IMR-90 (cell line): Measurements from ENCODE around the gene MCF2L2. TPM values are rescaled to one million over a fixed set of nuclear protein-coding genes. Genes with fewer than 3 reads are reported as not detected.

ENCODE experiments used
- ATAC-seq: fragments of 200-7000 bp; cut with Tn5 transposase; 2 replicates; pipeline ENCODE4 v1.9.1; 2020; ENCODE audit warnings: low read depth, mild to moderate bottlenecking, moderate library complexity
- BruUV-seq: library from RNA; stranded (reverse); fragments of 400-500 nt; replicated peaks from 2 replicates; lab custom pipeline; 2021; lab: Mats Ljungman, UMichigan
- CTCF ChIA-PET: fragments of 300-600 bp; formaldehyde crosslinking; extraction: SDS; loops from one replicate; lab custom pipeline; 2021; ENCODE audit warnings: antibody characterized with exemption; lab: Yijun Ruan, JAX
- POLR2A ChIA-PET: fragments of 300-600 bp; sonication (Branson Sonifier 250); formaldehyde crosslinking; loops from one replicate; lab custom pipeline; 2022; ENCODE audit warnings: antibody characterized with exemption; ENCODE audit not compliant: unreplicated experiment; lab: Charles Lee
- DNase-seq: peaks from one replicate; pipeline ENCODE4 v3.0.0; 2013
- H2AFZ ChIP-seq: replicated peaks from 2 replicates; pipeline ENCODE3; 2013; ENCODE audit warnings: low read length, mild to moderate bottlenecking; ENCODE audit not compliant: poor library complexity
- H2AK5ac ChIP-seq: 2 replicates; pipeline ENCODE4 v1.6.1; 2013; ENCODE audit warnings: low read depth, low read length, inconsistent platforms
- H2AK9ac ChIP-seq: replicated peaks from 2 replicates; pipeline ENCODE3; 2013; ENCODE audit warnings: mild to moderate bottlenecking, low read depth, low read length, moderate library complexity; ENCODE audit not compliant: poor library complexity
- H2BK120ac ChIP-seq: 2 replicates; pipeline ENCODE4 v1.6.1; 2013; ENCODE audit warnings: low read depth, low read length, inconsistent platforms
- H2BK15ac ChIP-seq: 3 replicates; pipeline ENCODE4 v1.6.1; 2013; ENCODE audit warnings: low read depth, low read length, inconsistent platforms
- H2BK20ac ChIP-seq: 2 replicates; pipeline ENCODE4 v1.6.1; 2013; ENCODE audit warnings: low read depth, mild to moderate bottlenecking, inconsistent platforms, low read length, moderate library complexity
- H2BK5ac ChIP-seq: 2 replicates; pipeline ENCODE4 v1.6.1; 2013; ENCODE audit warnings: mild to moderate bottlenecking, low read depth, low read length, inconsistent platforms; ENCODE audit not compliant: poor library complexity, severe bottlenecking
- H3K14ac ChIP-seq: replicated peaks from 2 replicates; pipeline ENCODE4 v1.6.1; 2013; ENCODE audit warnings: low read depth, low read length, inconsistent platforms
- H3K18ac ChIP-seq: 2 replicates; pipeline ENCODE4 v1.6.1; 2013; ENCODE audit warnings: low read depth, low read length, control low read depth
- H3K23ac ChIP-seq: 2 replicates; pipeline ENCODE4 v1.6.1; 2013; ENCODE audit warnings: low read depth, low read length, inconsistent platforms
- H3K27ac ChIP-seq: 2 replicates; pipeline ENCODE4 v1.5.1; 2013; ENCODE audit warnings: mild to moderate bottlenecking, control low read depth, low read length; ENCODE audit not compliant: insufficient read depth
- H3K27me3 ChIP-seq: 2 replicates; pipeline ENCODE4 v1.6.1; 2013; ENCODE audit warnings: low read length; ENCODE audit not compliant: control insufficient read depth, insufficient read depth
- H3K36me3 ChIP-seq: 2 replicates; pipeline ENCODE4 v1.6.1; 2013; ENCODE audit warnings: low read length, mixed read lengths; ENCODE audit not compliant: control insufficient read depth, insufficient read depth
- H3K4ac ChIP-seq: 2 replicates; pipeline ENCODE4 v1.6.1; 2013; ENCODE audit warnings: low read depth, low read length, inconsistent platforms
- H3K4me1 ChIP-seq: 2 replicates; pipeline ENCODE4 v1.6.1; 2013; ENCODE audit warnings: low read length, mixed read lengths; ENCODE audit not compliant: control insufficient read depth, insufficient read depth
- H3K4me2 ChIP-seq: 2 replicates; pipeline ENCODE4 v1.6.1; 2013; ENCODE audit warnings: low read depth, mild to moderate bottlenecking, control low read depth, low read length, moderate library complexity
- H3K4me3 ChIP-seq: 2 replicates; pipeline ENCODE4 v1.5.1; 2013; ENCODE audit warnings: low read depth, mild to moderate bottlenecking, control low read depth, low read length, moderate library complexity; ENCODE audit not compliant: insufficient read depth
- H3K56ac ChIP-seq: 2 replicates; pipeline ENCODE4 v1.6.1; 2013; ENCODE audit warnings: low read length, inconsistent platforms; ENCODE audit not compliant: insufficient read depth; ENCODE audit errors: extremely low read depth
- H3K79me1 ChIP-seq, 2 experiments: 2 replicates each; pipeline ENCODE4 v1.6.1; 2013; ENCODE audit warnings: low read length in 2 of 2, inconsistent platforms in 1 of 2, low read depth in 1 of 2
- H3K9ac ChIP-seq: 2 replicates; pipeline ENCODE4 v1.6.1; 2013; ENCODE audit warnings: low read depth, low read length, control low read depth
- H3K9me1 ChIP-seq: 2 replicates; pipeline ENCODE4 v1.6.1; 2013; ENCODE audit warnings: low read length, inconsistent platforms; ENCODE audit not compliant: insufficient read depth
- H3K9me3 ChIP-seq: 2 replicates; pipeline ENCODE4 v1.6.1; 2013; ENCODE audit warnings: low read length; ENCODE audit not compliant: control insufficient read depth, insufficient read depth
- H4K20me1 ChIP-seq: 2 replicates; pipeline ENCODE4 v1.6.1; 2013; ENCODE audit warnings: low read length, inconsistent platforms; ENCODE audit not compliant: insufficient read depth
- H4K5ac ChIP-seq: 2 replicates; pipeline ENCODE4 v1.6.1; 2013; ENCODE audit warnings: mild to moderate bottlenecking, low read depth, low read length, control low read depth
- H4K8ac ChIP-seq, 2 experiments: 2 replicates each; pipeline ENCODE4 v1.6.1; 2013; ENCODE audit warnings: low read depth in 2 of 2, low read length in 2 of 2, control low read depth in 1 of 2, inconsistent platforms in 1 of 2
- H4K91ac ChIP-seq: 2 replicates; pipeline ENCODE4 v1.6.1; 2013; ENCODE audit warnings: low read depth, low read length, inconsistent platforms; ENCODE audit not compliant: insufficient read depth
- FOS ChIP-seq: fragments of 150-350 bp; IDR thresholded peaks from 2 replicates; pipeline ENCODE4 v1.6.1; 2016; ENCODE audit warnings: low read depth, low read length
- MAFK ChIP-seq: IDR thresholded peaks from 2 replicates; pipeline ENCODE4 v1.6.1; 2012; ENCODE audit warnings: low read depth, low read length, improper control_type of control experiment
- MAZ ChIP-seq: IDR thresholded peaks from 2 replicates; pipeline ENCODE4 v1.6.1; 2012; ENCODE audit warnings: low read depth, mild to moderate bottlenecking, low read length, improper control_type of control experiment, moderate library complexity, borderline replicate concordance
- RAD21 ChIP-seq: IDR thresholded peaks from 2 replicates; pipeline ENCODE4 v1.6.1; 2012; ENCODE audit warnings: low read length, improper control_type of control experiment
- RCOR1 ChIP-seq: IDR thresholded peaks from 2 replicates; pipeline ENCODE4 v1.6.1; 2012; ENCODE audit warnings: mild to moderate bottlenecking, low read length, improper control_type of control experiment; ENCODE audit not compliant: insufficient replicate concordance
- WGBS, 2 experiments: methylation state at CpG; one replicate each; pipeline versions ENCODE4 v1.1.5 to v1.1.7; 2013; ENCODE audit warnings: missing lambda C conversion rate in 2 of 2; ENCODE audit not compliant: insufficient read length in 1 of 2; ENCODE audit errors: extremely low coverage in 2 of 2; 5-methylcytosine and 5-hydroxymethylcytosine counted together
- dilution Hi-C: fragments of 300-500 bp; cut with HindIII; formaldehyde crosslinking; loops from one replicate; pipeline ENCODE4 v1.14.3; 2018; ENCODE audit warnings: low sequenced_read_pairs; ENCODE audit not compliant: unreplicated experiment
- in situ Hi-C: fragments of 300-500 bp; cut with MboI; formaldehyde crosslinking; loops from 3 replicates; pipeline ENCODE4 v1.14.3; 2019; ENCODE audit warnings: low sequenced_read_pairs, inconsistent platforms, mixed read lengths
- intact Hi-C: fragments of 100-400 bp; cut with micrococcal nuclease; formaldehyde crosslinking; loops from 2 replicates; pipeline ENCODE4 v1.10.0; 2022
- polyA plus RNA-seq, 3 experiments: library from polyadenylated mRNA; depleted of rRNA; stranded (reverse); fragments of >200 nt; gene quantifications; 2 replicates each; pipeline ENCODE4 v1.2.3, GENCODE V29; 2012; ENCODE audit warnings: low replicate concordance in 1 of 3
- total RNA-seq: library from RNA; depleted of rRNA; stranded (reverse); fragments of >200 nt; gene quantifications from 2 replicates; pipeline ENCODE4 v1.2.3, GENCODE V29; 2012
- TF ChIP-seq, protein P1 (sequence below): fragments of 150-350 bp; IDR thresholded peaks from 2 replicates; pipeline ENCODE4 v1.6.1; 2016; ENCODE audit warnings: low read depth, mild to moderate bottlenecking, low read length, moderate library complexity, borderline replicate concordance
- TF ChIP-seq, protein P2 (sequence below): fragments of 150-350 bp; IDR thresholded peaks from 2 replicates; pipeline ENCODE4 v1.6.1; 2017; ENCODE audit warnings: mild to moderate bottlenecking, antibody characterized with exemption, low read length, low read depth

MCF2L2 gene
- total and polyA plus RNA-seq, 2 of the 4 experiments (the other 2 are of a cell fraction): under 0.01 TPM; not detected in 1

GRCh38 chr3:183151821-183152351 lies 276.5 kb downstream of the MCF2L2 start:
- no peak overlapping the region for H3K9ac ChIP-seq
- no peak overlapping the region for H3K4me2 ChIP-seq
- no peak overlapping the region for H2BK5ac ChIP-seq
- no peaks in the 10 kb centered on the region for H3K79me1 ChIP-seq
- intact Hi-C loops (no loop called here), in situ Hi-C loops (no loop called here), dilution Hi-C loops (no loop called here)
- no peak overlapping the region for H2BK15ac ChIP-seq
- no CpG with 5 or more reads among the region's 6 CpGs for WGBS, 2 experiments
- no peak overlapping the region; the same call in 1 of the 2 replicates for H2AK5ac ChIP-seq
- no peak overlapping the region for H4K8ac ChIP-seq
- no peak overlapping the region for H3K14ac ChIP-seq
- H2BK20ac ChIP-seq: no peak overlapping the region
- ChIA-PET POLR2A (no interaction called here), CTCF (no interaction called here)
- ATAC-seq (no peak), DNase-seq (no peak)
- no peak overlapping the region for H4K91ac ChIP-seq
- no peak overlapping the region for H3K27ac ChIP-seq
- H3K9me3 ChIP-seq: no peaks in the 10 kb centered on the region
- no peak overlapping the region for H3K4ac ChIP-seq
- H2AFZ ChIP-seq: no peak overlapping the region
- no peaks in the 10 kb centered on the region; the same call in 1 of the 2 replicates for H3K4me1 ChIP-seq
- peaks cover 28% of the 10 kb centered on the region for H3K27me3 ChIP-seq
- H2BK120ac ChIP-seq: no peak overlapping the region
- H2AK9ac ChIP-seq: no peak overlapping the region
- BruUV-seq: no TSS peak
- H3K36me3 ChIP-seq: no peaks in the 10 kb centered on the region
- H3K4me3 ChIP-seq: no peak overlapping the region
- H4K5ac ChIP-seq: no peak overlapping the region
- no peak overlapping the region for H3K18ac ChIP-seq
- no peaks in the 10 kb centered on the region for H4K20me1 ChIP-seq
- no peaks in the 10 kb centered on the region for H3K9me1 ChIP-seq
- H3K56ac ChIP-seq: no peak overlapping the region
- TF ChIP-seq RAD21: no peak
- no peak for TF ChIP-seq FOS
- TF ChIP-seq MAFK: no peak
- no peak for TF ChIP-seq MAZ
- no peak for TF ChIP-seq RCOR1
- TF ChIP-seq, protein P1, sequence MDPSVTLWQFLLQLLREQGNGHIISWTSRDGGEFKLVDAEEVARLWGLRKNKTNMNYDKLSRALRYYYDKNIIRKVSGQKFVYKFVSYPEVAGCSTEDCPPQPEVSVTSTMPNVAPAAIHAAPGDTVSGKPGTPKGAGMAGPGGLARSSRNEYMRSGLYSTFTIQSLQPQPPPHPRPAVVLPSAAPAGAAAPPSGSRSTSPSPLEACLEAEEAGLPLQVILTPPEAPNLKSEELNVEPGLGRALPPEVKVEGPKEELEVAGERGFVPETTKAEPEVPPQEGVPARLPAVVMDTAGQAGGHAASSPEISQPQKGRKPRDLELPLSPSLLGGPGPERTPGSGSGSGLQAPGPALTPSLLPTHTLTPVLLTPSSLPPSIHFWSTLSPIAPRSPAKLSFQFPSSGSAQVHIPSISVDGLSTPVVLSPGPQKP: no peak
- TF ChIP-seq, protein P2, sequence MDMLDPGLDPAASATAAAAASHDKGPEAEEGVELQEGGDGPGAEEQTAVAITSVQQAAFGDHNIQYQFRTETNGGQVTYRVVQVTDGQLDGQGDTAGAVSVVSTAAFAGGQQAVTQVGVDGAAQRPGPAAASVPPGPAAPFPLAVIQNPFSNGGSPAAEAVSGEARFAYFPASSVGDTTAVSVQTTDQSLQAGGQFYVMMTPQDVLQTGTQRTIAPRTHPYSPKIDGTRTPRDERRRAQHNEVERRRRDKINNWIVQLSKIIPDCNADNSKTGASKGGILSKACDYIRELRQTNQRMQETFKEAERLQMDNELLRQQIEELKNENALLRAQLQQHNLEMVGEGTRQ: no peak
- H3K23ac ChIP-seq: no peak overlapping the region
